HG02798 (cell line): ENCODE results near the gene KIF4B.
A peak's percentile ranks its signal among the peaks of the same experiment; 100 is the strongest.

Experiments used
- ATAC-seq: cut with Tn5 transposase; IDR thresholded peaks from one replicate; pipeline ENCODE4 v1.9.1; 2021; ENCODE audit warnings: mild to moderate bottlenecking; ENCODE audit not compliant: unreplicated experiment, poor library complexity

Gene KIF4B

GRCh38 chr5:155049569-155050383, 36.2 kb downstream of the KIF4B start:
- peak; percentile 47 for ATAC-seq

- ATAC-seq = no peak
These were observed 36.9 kb downstream of the KIF4B start for GRCh38 chr5:155050384-155051019.

GRCh38 chr5:155052532-155052931, 39.0 kb downstream of the KIF4B start:
- ATAC-seq = no peak

- ATAC-seq = no peak
These were observed 39.9 kb downstream of the KIF4B start for GRCh38 chr5:155053501-155053900.

- ATAC-seq = no peak
These were observed 43.2 kb downstream of the KIF4B start for GRCh38 chr5:155056644-155057269.

- ATAC-seq = no peak
These were observed 44.1 kb downstream of the KIF4B start for GRCh38 chr5:155057626-155058025.

GRCh38 chr5:155064580-155064979, 51.0 kb downstream of the KIF4B start:
- ATAC-seq = peak; percentile 68

GRCh38 chr5:155066886-155067595, 53.5 kb downstream of the KIF4B start:
- ATAC-seq = peak; percentile 56
